ENCODE results near the gene PLEKHG7.
"Not testable (repeated sequence)": the region's sequence is repeated elsewhere in the genome, so short reads cannot be mapped to it uniquely, and the experiment has no call there.

The PLEKHG7 gene

GRCh38 chr12:92668739-92669138, 34.0 kb upstream of the PLEKHG7 start:
- Histone ChIP-seq H3K14ac (ENCODE audit: low read length) (no peak overlapping the region), H3K79me1 (ENCODE audit: low read depth, low read length) (no peaks in the 10 kb centered on the region), H3K9ac (ENCODE audit: low read depth, low read length, poor library complexity) (no peak overlapping the region), H3K4me1 (ENCODE audit: control insufficient read depth in 2 of 2, insufficient read depth in 1 of 2, low read depth in 1 of 2, low read length in 2 of 2) (no peaks in the 10 kb centered on the region), H2BK15ac (ENCODE audit: low read length) (no peak overlapping the region), H3K4me2 (ENCODE audit: insufficient read depth, low read length, poor library complexity, severe bottlenecking) (no peak overlapping the region), H3K4ac (ENCODE audit: low read length) (no peak overlapping the region), H2AK5ac (ENCODE audit: low read depth, low read length) (no peak overlapping the region), H2BK120ac (ENCODE audit: low read depth, low read length) (no peak overlapping the region), H2BK5ac (ENCODE audit: low read length) (no peak overlapping the region), H3K27me3 (ENCODE audit: control insufficient read depth in 3 of 3, insufficient read depth in 3 of 3, low read depth in 1 of 3, low read length in 3 of 3) (peaks cover 0 to 18% (median 0%) of the 10 kb centered on the region in 3 experiments), H2AFZ (ENCODE audit: low read length) (no peak overlapping the region), H3K23ac (ENCODE audit: low read depth, low read length, poor library complexity) (no peak overlapping the region), H2BK12ac (ENCODE audit: low read length) (no peak overlapping the region), H4K8ac (ENCODE audit: low read depth, low read length) (no peak overlapping the region), H4K91ac (ENCODE audit: low read depth, low read length, poor library complexity) (no peak overlapping the region), H3K27ac (replicated peaks; ENCODE audit: low read length) (no peak overlapping the region), H3K18ac (ENCODE audit: low read length) (no peak overlapping the region), H3K4me3 (ENCODE audit: low read length in 2 of 2) (no peak overlapping the region), H3K36me3 (replicated peaks in 1 of 2; ENCODE audit: control insufficient read depth in 2 of 2, insufficient read depth in 2 of 2, low read length in 2 of 2) (no peaks in the 10 kb centered on the region), H3K9me3 (replicated peaks in 1 of 2; ENCODE audit: control insufficient read depth in 2 of 2, insufficient read depth in 1 of 2, low read depth in 1 of 2, low read length in 2 of 2) (no peaks in the 10 kb centered on the region)
- DNase-seq (ENCODE audit: low spot score): no peak

- H3K27ac ChIP-seq (replicated peaks; ENCODE audit: low read length); H3K4me2 ChIP-seq (ENCODE audit: insufficient read depth, low read length, poor library complexity, severe bottlenecking); H3K79me1 ChIP-seq (ENCODE audit: low read depth, low read length); H2BK120ac ChIP-seq (ENCODE audit: low read depth, low read length); H3K36me3 ChIP-seq (replicated peaks in 1 of 2; ENCODE audit: control insufficient read depth in 2 of 2, insufficient read depth in 2 of 2, low read length in 2 of 2); H2BK12ac ChIP-seq (ENCODE audit: low read length); H3K23ac ChIP-seq (ENCODE audit: low read depth, low read length, poor library complexity); DNase-seq (ENCODE audit: low spot score); H2AK5ac ChIP-seq (ENCODE audit: low read depth, low read length); H3K4ac ChIP-seq (ENCODE audit: low read length); H3K9me3 ChIP-seq (replicated peaks in 1 of 2; ENCODE audit: control insufficient read depth in 2 of 2, insufficient read depth in 1 of 2, low read depth in 1 of 2, low read length in 2 of 2); H2BK15ac ChIP-seq (ENCODE audit: low read length); H3K4me3 ChIP-seq (ENCODE audit: low read length in 2 of 2); H4K8ac ChIP-seq (ENCODE audit: low read depth, low read length); H3K9ac ChIP-seq (ENCODE audit: low read depth, low read length, poor library complexity); H2AFZ ChIP-seq (ENCODE audit: low read length); H3K18ac ChIP-seq (ENCODE audit: low read length); H3K4me1 ChIP-seq (ENCODE audit: control insufficient read depth in 2 of 2, insufficient read depth in 1 of 2, low read depth in 1 of 2, low read length in 2 of 2); H3K14ac ChIP-seq (ENCODE audit: low read length); H4K91ac ChIP-seq (ENCODE audit: low read depth, low read length, poor library complexity); H2BK5ac ChIP-seq (ENCODE audit: low read length): not testable (repeated sequence)
- H3K27me3 ChIP-seq (ENCODE audit: control insufficient read depth in 3 of 3, insufficient read depth in 3 of 3, low read depth in 1 of 3, low read length in 3 of 3): peaks cover 0 to 18% (median 0%) of the 10 kb centered on the region in 3 experiments
- no CpG with 5 or more reads among the region's 11 CpGs for WGBS, 2 donors (ENCODE audit: extremely low coverage in 2 of 2, insufficient read length in 2 of 2, insufficient replicate concordance in 1 of 2)
Observed at GRCh38 chr12:92671524-92671923, 31.3 kb upstream of the PLEKHG7 start.

- Histone ChIP-seq H3K27ac (replicated peaks; ENCODE audit: low read length) (no peak overlapping the region), H3K4me3 (ENCODE audit: low read length in 2 of 2) (no peak overlapping the region), H3K27me3 (ENCODE audit: control insufficient read depth in 3 of 3, insufficient read depth in 3 of 3, low read depth in 1 of 3, low read length in 3 of 3) (peaks cover 0 to 8% (median 0%) of the 10 kb centered on the region in 3 experiments), H3K9ac (ENCODE audit: low read depth, low read length, poor library complexity) (no peak overlapping the region), H3K36me3 (replicated peaks in 1 of 2; ENCODE audit: control insufficient read depth in 2 of 2, insufficient read depth in 2 of 2, low read length in 2 of 2) (no peaks in the 10 kb centered on the region), H2AFZ (ENCODE audit: low read length) (no peak overlapping the region), H2BK15ac (ENCODE audit: low read length) (no peak overlapping the region), H2BK120ac (ENCODE audit: low read depth, low read length) (no peak overlapping the region), H4K91ac (ENCODE audit: low read depth, low read length, poor library complexity) (no peak overlapping the region), H3K4me2 (ENCODE audit: insufficient read depth, low read length, poor library complexity, severe bottlenecking) (no peak overlapping the region), H4K8ac (ENCODE audit: low read depth, low read length) (no peak overlapping the region), H3K18ac (ENCODE audit: low read length) (no peak overlapping the region), H3K9me3 (replicated peaks in 1 of 2; ENCODE audit: control insufficient read depth in 2 of 2, insufficient read depth in 1 of 2, low read depth in 1 of 2, low read length in 2 of 2) (no peaks in the 10 kb centered on the region), H3K4ac (ENCODE audit: low read length) (no peak overlapping the region), H3K4me1 (ENCODE audit: control insufficient read depth in 2 of 2, insufficient read depth in 1 of 2, low read depth in 1 of 2, low read length in 2 of 2) (peaks cover 0 to 2% of the 10 kb centered on the region in 2 donors), H2AK5ac (ENCODE audit: low read depth, low read length) (no peak overlapping the region), H3K79me1 (ENCODE audit: low read depth, low read length) (no peaks in the 10 kb centered on the region), H3K23ac (ENCODE audit: low read depth, low read length, poor library complexity) (no peak overlapping the region), H2BK5ac (ENCODE audit: low read length) (no peak overlapping the region), H3K14ac (ENCODE audit: low read length) (no peak overlapping the region), H2BK12ac (ENCODE audit: low read length) (no peak overlapping the region)
- WGBS, 2 donors (ENCODE audit: extremely low coverage in 2 of 2, insufficient read length in 2 of 2, insufficient replicate concordance in 1 of 2): no CpG with 5 or more reads among the region's 3 CpGs
- DNase-seq (ENCODE audit: low spot score): no peak
Observed at GRCh38 chr12:92673756-92674155, 29.0 kb upstream of the PLEKHG7 start.

- H2BK120ac ChIP-seq (ENCODE audit: low read depth, low read length): no peak overlapping the region
- no peak overlapping the region for H4K91ac ChIP-seq (ENCODE audit: low read depth, low read length, poor library complexity)
- H3K4me3 ChIP-seq (ENCODE audit: low read length in 2 of 2): no peak overlapping the region
- H3K79me1 ChIP-seq (ENCODE audit: low read depth, low read length): no peaks in the 10 kb centered on the region
- no peak overlapping the region for H3K23ac ChIP-seq (ENCODE audit: low read depth, low read length, poor library complexity)
- no peak overlapping the region for H3K9ac ChIP-seq (ENCODE audit: low read depth, low read length, poor library complexity)
- no peak overlapping the region for H2AK5ac ChIP-seq (ENCODE audit: low read depth, low read length)
- H3K36me3 ChIP-seq (replicated peaks in 1 of 2; ENCODE audit: control insufficient read depth in 2 of 2, insufficient read depth in 2 of 2, low read length in 2 of 2): no peaks in the 10 kb centered on the region
- H3K18ac ChIP-seq (ENCODE audit: low read length): no peak overlapping the region
- H2BK12ac ChIP-seq (ENCODE audit: low read length): no peak overlapping the region
- H4K8ac ChIP-seq (ENCODE audit: low read depth, low read length): no peak overlapping the region
- WGBS, 2 donors (ENCODE audit: extremely low coverage in 2 of 2, insufficient read length in 2 of 2, insufficient replicate concordance in 1 of 2): no CpG with 5 or more reads among the region's 3 CpGs
- H3K4me1 ChIP-seq (ENCODE audit: control insufficient read depth in 2 of 2, insufficient read depth in 1 of 2, low read depth in 1 of 2, low read length in 2 of 2): peaks cover 0 to 2% of the 10 kb centered on the region in 2 donors
- no peak overlapping the region for H3K14ac ChIP-seq (ENCODE audit: low read length)
- no peak overlapping the region for H2BK5ac ChIP-seq (ENCODE audit: low read length)
- no peak overlapping the region for H3K4me2 ChIP-seq (ENCODE audit: insufficient read depth, low read length, poor library complexity, severe bottlenecking)
- no peak for DNase-seq (ENCODE audit: low spot score)
- no peak overlapping the region for H3K27ac ChIP-seq (replicated peaks; ENCODE audit: low read length)
- H3K9me3 ChIP-seq (replicated peaks in 1 of 2; ENCODE audit: control insufficient read depth in 2 of 2, insufficient read depth in 1 of 2, low read depth in 1 of 2, low read length in 2 of 2): no peaks in the 10 kb centered on the region
- no peak overlapping the region for H2AFZ ChIP-seq (ENCODE audit: low read length)
- no peak overlapping the region for H2BK15ac ChIP-seq (ENCODE audit: low read length)
- peaks cover 0 to under 1% (median 0%) of the 10 kb centered on the region in 3 experiments for H3K27me3 ChIP-seq (ENCODE audit: control insufficient read depth in 3 of 3, insufficient read depth in 3 of 3, low read depth in 1 of 3, low read length in 3 of 3)
- no peak overlapping the region for H3K4ac ChIP-seq (ENCODE audit: low read length)
Observed at GRCh38 chr12:92674500-92674899, 28.3 kb upstream of the PLEKHG7 start.
